IMR-90 (cell line): Measurements from ENCODE around the gene SUPV3L1. TPM values are rescaled to one million over a fixed set of nuclear protein-coding genes. Genes with fewer than 3 reads are reported as not detected.

Experiments used
- ATAC-seq: fragments of 200-7000 bp; cut with Tn5 transposase; 2 replicates; pipeline ENCODE4 v1.9.1; 2020; ENCODE audit warnings: low read depth, mild to moderate bottlenecking, moderate library complexity
- BruUV-seq: library from RNA; stranded (reverse); fragments of 400-500 nt; replicated peaks from 2 replicates; lab custom pipeline; 2021; lab: Mats Ljungman, UMichigan
- CTCF ChIA-PET: fragments of 300-600 bp; formaldehyde crosslinking; extraction: SDS; loops from one replicate; lab custom pipeline; 2021; ENCODE audit warnings: antibody characterized with exemption; lab: Yijun Ruan, JAX
- POLR2A ChIA-PET: fragments of 300-600 bp; sonication (Branson Sonifier 250); formaldehyde crosslinking; loops from one replicate; lab custom pipeline; 2022; ENCODE audit warnings: antibody characterized with exemption; ENCODE audit not compliant: unreplicated experiment; lab: Charles Lee
- DNase-seq: peaks from one replicate; pipeline ENCODE4 v3.0.0; 2013
- H2AFZ ChIP-seq: replicated peaks from 2 replicates; pipeline ENCODE3; 2013; ENCODE audit warnings: low read length, mild to moderate bottlenecking; ENCODE audit not compliant: poor library complexity
- H2AK5ac ChIP-seq: 2 replicates; pipeline ENCODE4 v1.6.1; 2013; ENCODE audit warnings: low read depth, low read length, inconsistent platforms
- H2AK9ac ChIP-seq: replicated peaks from 2 replicates; pipeline ENCODE3; 2013; ENCODE audit warnings: mild to moderate bottlenecking, low read depth, low read length, moderate library complexity; ENCODE audit not compliant: poor library complexity
- H2BK120ac ChIP-seq: 2 replicates; pipeline ENCODE4 v1.6.1; 2013; ENCODE audit warnings: low read depth, low read length, inconsistent platforms
- H2BK15ac ChIP-seq: 3 replicates; pipeline ENCODE4 v1.6.1; 2013; ENCODE audit warnings: low read depth, low read length, inconsistent platforms
- H2BK20ac ChIP-seq: 2 replicates; pipeline ENCODE4 v1.6.1; 2013; ENCODE audit warnings: low read depth, mild to moderate bottlenecking, inconsistent platforms, low read length, moderate library complexity
- H2BK5ac ChIP-seq: 2 replicates; pipeline ENCODE4 v1.6.1; 2013; ENCODE audit warnings: mild to moderate bottlenecking, low read depth, low read length, inconsistent platforms; ENCODE audit not compliant: poor library complexity, severe bottlenecking
- H3K14ac ChIP-seq: replicated peaks from 2 replicates; pipeline ENCODE4 v1.6.1; 2013; ENCODE audit warnings: low read depth, low read length, inconsistent platforms
- H3K18ac ChIP-seq: 2 replicates; pipeline ENCODE4 v1.6.1; 2013; ENCODE audit warnings: low read depth, low read length, control low read depth
- H3K23ac ChIP-seq: 2 replicates; pipeline ENCODE4 v1.6.1; 2013; ENCODE audit warnings: low read depth, low read length, inconsistent platforms
- H3K27ac ChIP-seq: 2 replicates; pipeline ENCODE4 v1.5.1; 2013; ENCODE audit warnings: mild to moderate bottlenecking, control low read depth, low read length; ENCODE audit not compliant: insufficient read depth
- H3K27me3 ChIP-seq: 2 replicates; pipeline ENCODE4 v1.6.1; 2013; ENCODE audit warnings: low read length; ENCODE audit not compliant: control insufficient read depth, insufficient read depth
- H3K36me3 ChIP-seq: 2 replicates; pipeline ENCODE4 v1.6.1; 2013; ENCODE audit warnings: low read length, mixed read lengths; ENCODE audit not compliant: control insufficient read depth, insufficient read depth
- H3K4ac ChIP-seq: 2 replicates; pipeline ENCODE4 v1.6.1; 2013; ENCODE audit warnings: low read depth, low read length, inconsistent platforms
- H3K4me1 ChIP-seq: 2 replicates; pipeline ENCODE4 v1.6.1; 2013; ENCODE audit warnings: low read length, mixed read lengths; ENCODE audit not compliant: control insufficient read depth, insufficient read depth
- H3K4me2 ChIP-seq: 2 replicates; pipeline ENCODE4 v1.6.1; 2013; ENCODE audit warnings: low read depth, mild to moderate bottlenecking, control low read depth, low read length, moderate library complexity
- H3K4me3 ChIP-seq: 2 replicates; pipeline ENCODE4 v1.5.1; 2013; ENCODE audit warnings: low read depth, mild to moderate bottlenecking, control low read depth, low read length, moderate library complexity; ENCODE audit not compliant: insufficient read depth
- H3K56ac ChIP-seq: 2 replicates; pipeline ENCODE4 v1.6.1; 2013; ENCODE audit warnings: low read length, inconsistent platforms; ENCODE audit not compliant: insufficient read depth; ENCODE audit errors: extremely low read depth
- H3K79me1 ChIP-seq, 2 experiments: 2 replicates each; pipeline ENCODE4 v1.6.1; 2013; ENCODE audit warnings: low read length in 2 of 2, inconsistent platforms in 1 of 2, low read depth in 1 of 2
- H3K9ac ChIP-seq: 2 replicates; pipeline ENCODE4 v1.6.1; 2013; ENCODE audit warnings: low read depth, low read length, control low read depth
- H3K9me1 ChIP-seq: 2 replicates; pipeline ENCODE4 v1.6.1; 2013; ENCODE audit warnings: low read length, inconsistent platforms; ENCODE audit not compliant: insufficient read depth
- H3K9me3 ChIP-seq: 2 replicates; pipeline ENCODE4 v1.6.1; 2013; ENCODE audit warnings: low read length; ENCODE audit not compliant: control insufficient read depth, insufficient read depth
- H4K20me1 ChIP-seq: 2 replicates; pipeline ENCODE4 v1.6.1; 2013; ENCODE audit warnings: low read length, inconsistent platforms; ENCODE audit not compliant: insufficient read depth
- H4K5ac ChIP-seq: 2 replicates; pipeline ENCODE4 v1.6.1; 2013; ENCODE audit warnings: mild to moderate bottlenecking, low read depth, low read length, control low read depth
- H4K8ac ChIP-seq, 2 experiments: 2 replicates each; pipeline ENCODE4 v1.6.1; 2013; ENCODE audit warnings: low read depth in 2 of 2, low read length in 2 of 2, control low read depth in 1 of 2, inconsistent platforms in 1 of 2
- H4K91ac ChIP-seq: 2 replicates; pipeline ENCODE4 v1.6.1; 2013; ENCODE audit warnings: low read depth, low read length, inconsistent platforms; ENCODE audit not compliant: insufficient read depth
- BHLHE40 ChIP-seq: fragments of 150-350 bp; IDR thresholded peaks from 2 replicates; pipeline ENCODE4 v1.6.1; 2016; ENCODE audit warnings: mild to moderate bottlenecking, low read depth, low read length
- CEBPB ChIP-seq: IDR thresholded peaks from 2 replicates; pipeline ENCODE4 v1.6.1; 2012; ENCODE audit warnings: low read depth, low read length, improper control_type of control experiment
- CHD1 ChIP-seq: IDR thresholded peaks from 2 replicates; pipeline ENCODE4 v1.6.1; 2012; ENCODE audit warnings: low read depth, low read length, improper control_type of control experiment
- FOS ChIP-seq: fragments of 150-350 bp; IDR thresholded peaks from 2 replicates; pipeline ENCODE4 v1.6.1; 2016; ENCODE audit warnings: low read depth, low read length
- MAFK ChIP-seq: IDR thresholded peaks from 2 replicates; pipeline ENCODE4 v1.6.1; 2012; ENCODE audit warnings: low read depth, low read length, improper control_type of control experiment
- MAZ ChIP-seq: IDR thresholded peaks from 2 replicates; pipeline ENCODE4 v1.6.1; 2012; ENCODE audit warnings: low read depth, mild to moderate bottlenecking, low read length, improper control_type of control experiment, moderate library complexity, borderline replicate concordance
- MXI1 ChIP-seq: IDR thresholded peaks from 2 replicates; pipeline ENCODE4 v1.6.1; 2012; ENCODE audit warnings: low read depth, mild to moderate bottlenecking, low read length, moderate library complexity, borderline replicate concordance
- NFE2L2 ChIP-seq: fragments of 150-350 bp; IDR thresholded peaks from 2 replicates; pipeline ENCODE4 v1.6.1; 2016; ENCODE audit warnings: low read depth, mild to moderate bottlenecking, low read length
- POLR2A ChIP-seq: IDR thresholded peaks from 2 replicates; pipeline ENCODE4 v1.6.1; 2012; ENCODE audit warnings: mild to moderate bottlenecking, low read depth, low read length
- RAD21 ChIP-seq: IDR thresholded peaks from 2 replicates; pipeline ENCODE4 v1.6.1; 2012; ENCODE audit warnings: low read length, improper control_type of control experiment
- RCOR1 ChIP-seq: IDR thresholded peaks from 2 replicates; pipeline ENCODE4 v1.6.1; 2012; ENCODE audit warnings: mild to moderate bottlenecking, low read length, improper control_type of control experiment; ENCODE audit not compliant: insufficient replicate concordance
- RFX5 ChIP-seq: IDR thresholded peaks from 2 replicates; pipeline ENCODE4 v1.8.0; 2012; ENCODE audit warnings: low read depth, mild to moderate bottlenecking, low read length, moderate library complexity
- SMC3 ChIP-seq: fragments of 150-350 bp; IDR thresholded peaks from 2 replicates; pipeline ENCODE4 v1.6.1; 2016; ENCODE audit warnings: low read depth, mild to moderate bottlenecking, antibody characterized with exemption, low read length, moderate library complexity
- WGBS, 2 experiments: methylation state at CpG; one replicate each; pipeline versions ENCODE4 v1.1.5 to v1.1.7; 2013; ENCODE audit warnings: missing lambda C conversion rate in 2 of 2; ENCODE audit not compliant: insufficient read length in 1 of 2; ENCODE audit errors: extremely low coverage in 2 of 2; 5-methylcytosine and 5-hydroxymethylcytosine counted together
- dilution Hi-C: fragments of 300-500 bp; cut with HindIII; formaldehyde crosslinking; loops from one replicate; pipeline ENCODE4 v1.14.3; 2018; ENCODE audit warnings: low sequenced_read_pairs; ENCODE audit not compliant: unreplicated experiment
- in situ Hi-C: fragments of 300-500 bp; cut with MboI; formaldehyde crosslinking; loops from 3 replicates; pipeline ENCODE4 v1.14.3; 2019; ENCODE audit warnings: low sequenced_read_pairs, inconsistent platforms, mixed read lengths
- intact Hi-C: fragments of 100-400 bp; cut with micrococcal nuclease; formaldehyde crosslinking; loops from 2 replicates; pipeline ENCODE4 v1.10.0; 2022
- polyA plus RNA-seq, 3 experiments: library from polyadenylated mRNA; depleted of rRNA; stranded (reverse); fragments of >200 nt; gene quantifications; 2 replicates each; pipeline ENCODE4 v1.2.3, GENCODE V29; 2012; ENCODE audit warnings: low replicate concordance in 1 of 3
- total RNA-seq: library from RNA; depleted of rRNA; stranded (reverse); fragments of >200 nt; gene quantifications from 2 replicates; pipeline ENCODE4 v1.2.3, GENCODE V29; 2012
- TF ChIP-seq, protein P1 (sequence below): conservative IDR thresholded peaks from 2 replicates; pipeline ENCODE4 v1.5.1; 2012; ENCODE audit warnings: mild to moderate bottlenecking, low read depth, low read length, improper control_type of control experiment
- TF ChIP-seq, protein P2 (sequence below): fragments of 150-350 bp; IDR thresholded peaks from 2 replicates; pipeline ENCODE4 v1.6.1; 2017; ENCODE audit warnings: mild to moderate bottlenecking, antibody characterized with exemption, low read length, low read depth
- TF ChIP-seq, protein P3 (sequence below): fragments of 150-350 bp; IDR thresholded peaks from 2 replicates; pipeline ENCODE4 v1.6.1; 2016; ENCODE audit warnings: low read depth, mild to moderate bottlenecking, low read length, moderate library complexity, borderline replicate concordance

Gene SUPV3L1
- total and polyA plus RNA-seq, 2 of the 4 experiments (the other 2 are of a cell fraction), result 24.4 to 26.5 TPM

DNA sequence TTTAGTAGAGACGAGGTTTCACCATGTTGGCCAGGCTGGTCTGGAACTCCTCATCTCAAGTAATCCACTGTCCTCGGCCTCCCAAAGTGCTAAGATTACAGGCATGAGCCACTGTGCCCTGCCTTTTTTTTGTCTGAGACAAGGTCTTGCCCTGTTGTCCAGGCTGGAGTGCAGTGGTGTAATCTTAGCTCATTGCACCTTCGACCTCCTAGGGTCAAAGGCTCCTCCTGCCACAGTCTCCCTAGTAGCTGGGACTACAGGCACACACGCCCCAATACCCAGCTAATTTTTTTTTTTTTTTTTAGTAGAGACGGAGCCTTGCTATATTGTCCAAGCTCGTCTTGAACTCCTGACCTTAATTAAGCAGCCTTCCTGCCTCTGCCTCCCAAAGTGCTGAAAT is 26.8 kb upstream of the SUPV3L1 start:
- H3K23ac ChIP-seq, result no peak overlapping the region
- no TSS peak for BruUV-seq
- POLR2A ChIA-PET, result interaction anchor here (0.6 kb wide), 1 partner anchor 21 kb away, joined by 5 read pairs; no protein-coding TSS in a partner anchor
- DNase-seq, result no peak
- H3K36me3 ChIP-seq, result peaks cover 1% of the 10 kb centered on the region; the same call in 1 of the 2 replicates
- no peak overlapping the region for H3K27ac ChIP-seq
- H4K5ac ChIP-seq, result no peak overlapping the region
- H2BK5ac ChIP-seq, result no peak overlapping the region
- no peak for ATAC-seq
- no peak overlapping the region for H2BK15ac ChIP-seq
- dilution Hi-C loops, result no loop called here
- no peaks in the 10 kb centered on the region; the same call in 1 of the 2 replicates for H3K9me1 ChIP-seq
- no peak overlapping the region for H3K14ac ChIP-seq
- no peaks in the 10 kb centered on the region for H3K9me3 ChIP-seq
- in situ Hi-C loops, result no loop called here
- no peak overlapping the region for H4K8ac ChIP-seq
- no peak overlapping the region for H3K4me2 ChIP-seq
- H3K4ac ChIP-seq, result no peak overlapping the region
- WGBS, 2 experiments, result 100% methylated on average over 1 of the region's 6 CpGs; no CpG with 5 or more reads in 1 of the 2 experiments
- intact Hi-C loops, result no loop called here
- no peak overlapping the region for H2AK5ac ChIP-seq
- no peaks in the 10 kb centered on the region for H3K4me1 ChIP-seq
- H4K20me1 ChIP-seq, result peaks cover 4% of the 10 kb centered on the region; the same call in 1 of the 2 replicates
- no peaks in the 10 kb centered on the region for H3K27me3 ChIP-seq
- H2BK20ac ChIP-seq, result no peak overlapping the region
- no peak overlapping the region for H3K18ac ChIP-seq
- H4K91ac ChIP-seq, result no peak overlapping the region
- no peak overlapping the region for H3K4me3 ChIP-seq
- H2AK9ac ChIP-seq, result no peak overlapping the region
- H3K9ac ChIP-seq, result no peak overlapping the region
- no peak overlapping the region for H3K56ac ChIP-seq
- no peak overlapping the region for H2AFZ ChIP-seq
- H3K79me1 ChIP-seq, result peaks cover 23 to 56% of the 10 kb centered on the region in 2 experiments; a peak in 3 of 4 replicates
- H2BK120ac ChIP-seq, result no peak overlapping the region
- no peak for TF ChIP-seq BHLHE40
- no peak for TF ChIP-seq CEBPB
- TF ChIP-seq, protein P1, sequence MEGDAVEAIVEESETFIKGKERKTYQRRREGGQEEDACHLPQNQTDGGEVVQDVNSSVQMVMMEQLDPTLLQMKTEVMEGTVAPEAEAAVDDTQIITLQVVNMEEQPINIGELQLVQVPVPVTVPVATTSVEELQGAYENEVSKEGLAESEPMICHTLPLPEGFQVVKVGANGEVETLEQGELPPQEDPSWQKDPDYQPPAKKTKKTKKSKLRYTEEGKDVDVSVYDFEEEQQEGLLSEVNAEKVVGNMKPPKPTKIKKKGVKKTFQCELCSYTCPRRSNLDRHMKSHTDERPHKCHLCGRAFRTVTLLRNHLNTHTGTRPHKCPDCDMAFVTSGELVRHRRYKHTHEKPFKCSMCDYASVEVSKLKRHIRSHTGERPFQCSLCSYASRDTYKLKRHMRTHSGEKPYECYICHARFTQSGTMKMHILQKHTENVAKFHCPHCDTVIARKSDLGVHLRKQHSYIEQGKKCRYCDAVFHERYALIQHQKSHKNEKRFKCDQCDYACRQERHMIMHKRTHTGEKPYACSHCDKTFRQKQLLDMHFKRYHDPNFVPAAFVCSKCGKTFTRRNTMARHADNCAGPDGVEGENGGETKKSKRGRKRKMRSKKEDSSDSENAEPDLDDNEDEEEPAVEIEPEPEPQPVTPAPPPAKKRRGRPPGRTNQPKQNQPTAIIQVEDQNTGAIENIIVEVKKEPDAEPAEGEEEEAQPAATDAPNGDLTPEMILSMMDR, result no peak
- no peak for TF ChIP-seq RAD21
- TF ChIP-seq MAFK, result no peak
- TF ChIP-seq RFX5, result no peak
- TF ChIP-seq POLR2A, result no peak
- no peak for TF ChIP-seq MAZ
- TF ChIP-seq NFE2L2, result no peak
- no peak for TF ChIP-seq RCOR1
- no peak for TF ChIP-seq MXI1
- TF ChIP-seq FOS, result no peak
- TF ChIP-seq, protein P2, sequence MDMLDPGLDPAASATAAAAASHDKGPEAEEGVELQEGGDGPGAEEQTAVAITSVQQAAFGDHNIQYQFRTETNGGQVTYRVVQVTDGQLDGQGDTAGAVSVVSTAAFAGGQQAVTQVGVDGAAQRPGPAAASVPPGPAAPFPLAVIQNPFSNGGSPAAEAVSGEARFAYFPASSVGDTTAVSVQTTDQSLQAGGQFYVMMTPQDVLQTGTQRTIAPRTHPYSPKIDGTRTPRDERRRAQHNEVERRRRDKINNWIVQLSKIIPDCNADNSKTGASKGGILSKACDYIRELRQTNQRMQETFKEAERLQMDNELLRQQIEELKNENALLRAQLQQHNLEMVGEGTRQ, result no peak
- TF ChIP-seq, protein P3, sequence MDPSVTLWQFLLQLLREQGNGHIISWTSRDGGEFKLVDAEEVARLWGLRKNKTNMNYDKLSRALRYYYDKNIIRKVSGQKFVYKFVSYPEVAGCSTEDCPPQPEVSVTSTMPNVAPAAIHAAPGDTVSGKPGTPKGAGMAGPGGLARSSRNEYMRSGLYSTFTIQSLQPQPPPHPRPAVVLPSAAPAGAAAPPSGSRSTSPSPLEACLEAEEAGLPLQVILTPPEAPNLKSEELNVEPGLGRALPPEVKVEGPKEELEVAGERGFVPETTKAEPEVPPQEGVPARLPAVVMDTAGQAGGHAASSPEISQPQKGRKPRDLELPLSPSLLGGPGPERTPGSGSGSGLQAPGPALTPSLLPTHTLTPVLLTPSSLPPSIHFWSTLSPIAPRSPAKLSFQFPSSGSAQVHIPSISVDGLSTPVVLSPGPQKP, result no peak
- TF ChIP-seq CHD1, result no peak
- TF ChIP-seq SMC3, result no peak
- CTCF ChIA-PET, result interaction anchor here (0.6 kb wide), 2 partner anchors 53 to 87 kb away, joined by 3 to 5 read pairs; no protein-coding TSS in a partner anchor
